Duodenal mucosa (tissue), 2 donors: ENCODE results near the gene GMCL1.

Experiments used
- H3K27ac ChIP-seq: one replicate; pipeline ENCODE4 v1.7.0; 2013; ENCODE audit warnings: low read depth, low read length
- H3K27me3 ChIP-seq, 2 donors: one replicate each; pipeline ENCODE4 v1.7.0; 2013; ENCODE audit warnings: low read length in 2 of 2, control low read depth in 1 of 2; ENCODE audit not compliant: insufficient read depth in 2 of 2, control insufficient read depth in 1 of 2
- H3K36me3 ChIP-seq, 2 donors: one replicate each; pipeline ENCODE4 v1.7.0; 2013; ENCODE audit warnings: low read length in 2 of 2, control low read depth in 1 of 2; ENCODE audit not compliant: insufficient read depth in 2 of 2, control insufficient read depth in 1 of 2
- H3K4me1 ChIP-seq, 2 donors: one replicate each; pipeline ENCODE4 v1.7.0; 2013; ENCODE audit warnings: low read length in 2 of 2, control low read depth in 1 of 2; ENCODE audit not compliant: insufficient read depth in 2 of 2, control insufficient read depth in 1 of 2
- H3K4me3 ChIP-seq, 2 donors: one replicate each; pipeline ENCODE4 v1.7.0; 2013; ENCODE audit warnings: low read length in 2 of 2, low read depth in 1 of 2
- H3K9ac ChIP-seq, 2 donors: one replicate each; pipeline ENCODE4 v1.7.0; 2013; ENCODE audit warnings: low read length in 2 of 2, low read depth in 1 of 2
- H3K9me3 ChIP-seq, 2 donors: one replicate each; pipeline ENCODE4 v1.7.0; 2013; ENCODE audit warnings: low read length in 2 of 2, control low read depth in 1 of 2; ENCODE audit not compliant: control insufficient read depth in 1 of 2

GMCL1 gene

DNA sequence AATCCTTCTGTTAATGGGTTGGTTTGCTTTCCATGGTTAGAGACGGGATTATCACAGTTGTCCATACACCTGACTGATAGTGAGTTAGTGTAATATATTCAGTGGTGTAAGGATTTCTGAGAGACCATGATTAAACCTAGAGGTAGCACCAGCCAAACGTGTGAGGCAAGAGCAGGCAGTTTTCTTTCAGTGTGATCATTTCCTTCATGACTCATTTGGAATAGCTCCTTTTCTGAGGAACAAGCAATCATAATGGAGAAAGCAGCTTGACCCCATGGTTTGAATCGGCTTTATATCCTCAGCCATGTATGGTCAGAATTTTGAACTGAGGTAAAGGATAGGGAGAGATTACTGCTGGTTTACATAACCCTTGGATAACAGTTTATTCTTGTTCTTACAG, 88.4 kb downstream of the GMCL1 start:
- peak overlapping the region in 1 of 2 donors; percentile 18 for H3K4me3 ChIP-seq
- peak overlapping the region; percentile 1 to 34 for H3K9ac ChIP-seq
- H3K27ac ChIP-seq, result peak overlapping the region; percentile 5
- H3K36me3 ChIP-seq, result peaks cover 33 to 35% of the 10 kb centered on the region in 2 donors
- H3K27me3 ChIP-seq, result no peaks in the 10 kb centered on the region
- H3K9me3 ChIP-seq, result no peaks in the 10 kb centered on the region
- H3K4me1 ChIP-seq, result peaks cover 15 to 19% of the 10 kb centered on the region in 2 donors

DNA sequence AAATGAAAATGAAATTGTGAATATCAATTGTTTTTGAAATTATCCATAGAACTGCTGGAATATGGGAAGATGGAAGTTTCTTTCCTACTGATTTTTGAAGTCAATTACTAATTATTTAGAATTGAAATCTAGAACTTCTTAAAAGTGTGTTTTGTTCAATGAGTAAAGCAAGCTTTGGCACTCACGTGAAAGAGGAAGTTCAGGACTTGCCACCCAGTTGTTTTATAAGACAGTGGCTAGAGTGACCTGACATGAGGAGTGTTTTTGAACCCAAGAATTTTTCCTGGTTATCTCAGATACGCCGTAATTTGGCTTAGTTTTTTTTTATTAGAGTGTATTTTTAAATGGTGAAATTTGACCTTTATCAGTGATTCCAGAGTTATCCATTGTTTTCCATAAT, 88.9 kb downstream of the GMCL1 start:
- Histone ChIP-seq H3K36me3 (peaks cover 38 to 40% of the 10 kb centered on the region in 2 donors), H3K9ac (peak overlapping the region in 1 of 2 donors; percentile 34), H3K27ac (no peak overlapping the region), H3K4me1 (peaks cover 15 to 23% of the 10 kb centered on the region in 2 donors), H3K4me3 (no peak overlapping the region), H3K9me3 (no peaks in the 10 kb centered on the region), H3K27me3 (no peaks in the 10 kb centered on the region)

DNA sequence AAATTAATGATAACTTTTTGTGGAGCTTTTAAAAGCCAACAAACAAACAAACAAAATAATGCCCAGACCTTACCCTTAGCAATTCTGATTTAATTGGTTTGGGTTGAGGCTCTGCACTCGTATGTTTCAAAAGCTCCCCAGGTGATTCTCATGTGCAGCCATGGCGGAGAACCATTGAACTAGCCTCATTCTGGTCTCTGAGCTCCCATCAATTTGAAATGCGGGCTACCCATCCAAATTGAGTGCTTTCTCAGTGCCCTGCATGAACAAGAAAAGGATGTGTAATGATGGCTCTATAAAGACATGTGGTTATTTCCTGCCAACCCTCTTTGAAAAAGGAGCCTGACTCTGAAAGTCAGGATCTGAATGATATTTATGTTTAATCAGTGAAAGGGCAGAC, 93.7 kb downstream of the GMCL1 start:
- Histone ChIP-seq H3K4me1 (peaks cover 0 to 11% of the 10 kb centered on the region in 2 donors), H3K27ac (no peak overlapping the region), H3K36me3 (peaks cover 44 to 46% of the 10 kb centered on the region in 2 donors)

DNA sequence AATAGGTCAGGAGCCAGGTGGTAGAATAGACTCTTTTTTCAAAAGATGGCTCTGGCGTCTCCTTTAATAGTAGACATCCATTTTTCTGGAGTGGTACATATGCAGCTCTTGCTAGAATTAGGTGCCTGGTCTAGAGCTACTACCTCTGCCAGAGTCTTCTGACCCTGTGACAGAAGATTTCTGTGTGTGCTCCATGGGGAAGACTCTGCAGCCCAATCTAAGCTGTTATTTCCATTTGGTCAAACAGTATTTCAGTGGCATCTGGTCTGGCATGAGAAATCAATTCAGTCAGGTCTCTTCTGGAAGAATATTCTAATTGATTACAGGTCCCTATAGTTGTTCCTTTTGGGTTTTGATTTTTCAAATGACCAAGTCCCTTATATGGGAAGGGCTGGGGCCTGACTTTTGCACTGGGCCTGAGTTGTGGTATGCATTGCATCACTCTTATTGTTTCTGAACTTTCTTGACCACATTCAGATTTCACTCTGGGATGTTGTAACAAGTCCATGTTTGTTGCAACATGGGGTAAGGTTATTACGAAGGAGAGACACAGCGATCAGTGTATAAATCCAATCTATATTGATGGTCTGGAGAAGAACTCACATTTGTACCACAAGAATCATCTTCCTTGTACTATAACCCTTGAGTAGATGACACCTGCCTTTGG, 97.5 kb downstream of the GMCL1 start:
- peaks cover 22 to 24% of the 10 kb centered on the region in 2 donors for H3K36me3 ChIP-seq
- H3K27ac ChIP-seq, result no peak overlapping the region
- no peaks in the 10 kb centered on the region for H3K9me3 ChIP-seq
- no peaks in the 10 kb centered on the region for H3K27me3 ChIP-seq
- H3K4me3 ChIP-seq, result no peak overlapping the region
- H3K4me1 ChIP-seq, result peaks cover 0 to 5% of the 10 kb centered on the region in 2 donors
- no peak overlapping the region for H3K9ac ChIP-seq

More for the DNA sequence above, 93.7 kb downstream of the GMCL1 start:
- Histone ChIP-seq H3K9ac (no peak overlapping the region), H3K27me3 (no peaks in the 10 kb centered on the region), H3K4me3 (no peak overlapping the region), H3K9me3 (no peaks in the 10 kb centered on the region)
